ENCODE data around the gene KCNMB1.

KCNMB1 gene

GRCh38 chr5:170388818-170389549 is at the start of gene KCNMB1:
Gene KCNMB1 (minus strand): TSS chr5:170389367. CDS start chr5:170385447, 3,920 bp downstream.
- in situ Hi-C loops (cut with HindIII; ENCODE audit: low sequenced_read_pairs) = no loop called here

GRCh38 chr5:170438581-170438980 is 49.4 kb upstream of the KCNMB1 start:
- in situ Hi-C loops (cut with HindIII; ENCODE audit: low sequenced_read_pairs) = no loop called here

- in situ Hi-C loops (cut with HindIII; ENCODE audit: low sequenced_read_pairs) = no loop called here
Measured at GRCh38 chr5:170437621-170438375, 48.6 kb upstream of the KCNMB1 start.

- in situ Hi-C loops (cut with HindIII; ENCODE audit: low sequenced_read_pairs) = no loop called here
Measured at GRCh38 chr5:170436335-170436734, 47.2 kb upstream of the KCNMB1 start.

GRCh38 chr5:170434966-170435605 is 45.9 kb upstream of the KCNMB1 start:
- in situ Hi-C loops (cut with HindIII; ENCODE audit: low sequenced_read_pairs) = no loop called here

GRCh38 chr5:170432669-170433068 is 43.5 kb upstream of the KCNMB1 start:
- in situ Hi-C loops (cut with HindIII; ENCODE audit: low sequenced_read_pairs) = no loop called here

GRCh38 chr5:170431571-170431970 is 42.4 kb upstream of the KCNMB1 start:
- in situ Hi-C loops (cut with HindIII; ENCODE audit: low sequenced_read_pairs) = no loop called here

GRCh38 chr5:170430866-170431437 is 41.8 kb upstream of the KCNMB1 start:
- in situ Hi-C loops (cut with HindIII; ENCODE audit: low sequenced_read_pairs) = no loop called here

GRCh38 chr5:170430256-170430655 is 41.1 kb upstream of the KCNMB1 start:
- in situ Hi-C loops (cut with HindIII; ENCODE audit: low sequenced_read_pairs) = no loop called here

- in situ Hi-C loops (cut with HindIII; ENCODE audit: low sequenced_read_pairs) = no loop called here
Measured at GRCh38 chr5:170429014-170429413, 39.8 kb upstream of the KCNMB1 start.

GRCh38 chr5:170427672-170428236 is 38.6 kb upstream of the KCNMB1 start:
- in situ Hi-C loops (cut with HindIII; ENCODE audit: low sequenced_read_pairs) = no loop called here

- in situ Hi-C loops (cut with HindIII; ENCODE audit: low sequenced_read_pairs) = no loop called here
Measured at GRCh38 chr5:170426786-170427185, 37.6 kb upstream of the KCNMB1 start.

GRCh38 chr5:170426149-170426767 is 37.1 kb upstream of the KCNMB1 start:
- in situ Hi-C loops (cut with HindIII; ENCODE audit: low sequenced_read_pairs) = no loop called here

- in situ Hi-C loops (cut with HindIII; ENCODE audit: low sequenced_read_pairs) = no loop called here
Measured at GRCh38 chr5:170425731-170426130, 36.6 kb upstream of the KCNMB1 start.

- in situ Hi-C loops (cut with HindIII; ENCODE audit: low sequenced_read_pairs) = no loop called here
Measured at GRCh38 chr5:170424629-170425028, 35.5 kb upstream of the KCNMB1 start.

- in situ Hi-C loops (cut with HindIII; ENCODE audit: low sequenced_read_pairs) = no loop called here
Measured at GRCh38 chr5:170423692-170424091, 34.5 kb upstream of the KCNMB1 start.

GRCh38 chr5:170421826-170422225 is 32.7 kb upstream of the KCNMB1 start:
- in situ Hi-C loops (cut with HindIII; ENCODE audit: low sequenced_read_pairs) = no loop called here

GRCh38 chr5:170420806-170421412 is 31.7 kb upstream of the KCNMB1 start:
- in situ Hi-C loops (cut with HindIII; ENCODE audit: low sequenced_read_pairs) = no loop called here

GRCh38 chr5:170419643-170420042 is 30.5 kb upstream of the KCNMB1 start:
- in situ Hi-C loops (cut with HindIII; ENCODE audit: low sequenced_read_pairs) = no loop called here

- in situ Hi-C loops (cut with HindIII; ENCODE audit: low sequenced_read_pairs) = no loop called here
Measured at GRCh38 chr5:170418736-170419135, 29.6 kb upstream of the KCNMB1 start.
